Activated CD4-positive, alpha-beta memory T cell treated with anti-CD3 and anti-CD28 coated beads for 36 hours (primary cell): Measurements from ENCODE around the gene EIF1B. TPM values are rescaled to one million over a fixed set of nuclear protein-coding genes. Genes with fewer than 3 reads are reported as not detected.

Experiments used
- CTCF ChIA-PET: fragments of 350-600 bp; sonication (Branson Sonifier 250); formaldehyde crosslinking; loops from one replicate; lab custom pipeline; 2021; ENCODE audit warnings: antibody characterized with exemption, inconsistent platforms; lab: Charles Lee
- POLR2A ChIA-PET: fragments of 350-600 bp; sonication (Branson Sonifier 250); formaldehyde crosslinking; loops from one replicate; lab custom pipeline; 2021; ENCODE audit warnings: antibody characterized with exemption; lab: Charles Lee
- DNase-seq: peaks from one replicate; pipeline ENCODE4 v3.0.0-alpha.2; 2020
- H3K27ac Mint-ChIP-seq: one replicate; pipeline ENCODE4 v1.8.0; 2021; ENCODE audit warnings: mixed read lengths
- H3K27me3 Mint-ChIP-seq: one replicate; pipeline ENCODE4 v1.8.0; 2021; ENCODE audit warnings: mixed read lengths
- H3K36me3 Mint-ChIP-seq: one replicate; pipeline ENCODE4 v1.8.0; 2021; ENCODE audit warnings: mixed read lengths
- H3K4me1 Mint-ChIP-seq: one replicate; pipeline ENCODE4 v1.8.0; 2021; ENCODE audit warnings: low read depth, mixed read lengths
- H3K4me3 Mint-ChIP-seq: one replicate; pipeline ENCODE4 v1.8.0; 2021; ENCODE audit warnings: mild to moderate bottlenecking, mixed read lengths
- H3K9me3 Mint-ChIP-seq: one replicate; pipeline ENCODE4 v1.8.0; 2021; ENCODE audit warnings: mixed read lengths
- intact Hi-C: fragments of 100-400 bp; cut with micrococcal nuclease; formaldehyde crosslinking; loops from one replicate; pipeline ENCODE4 v1.15.1; 2023
- total RNA-seq, 2 experiments: library from RNA; stranded (reverse); gene quantifications; one replicate each; pipeline ENCODE4 v1.2.3, GENCODE V29; 2021

EIF1B gene
- total RNA-seq, 2 experiments from 2014 or later: 48.6 to 51.0 TPM

DNA sequence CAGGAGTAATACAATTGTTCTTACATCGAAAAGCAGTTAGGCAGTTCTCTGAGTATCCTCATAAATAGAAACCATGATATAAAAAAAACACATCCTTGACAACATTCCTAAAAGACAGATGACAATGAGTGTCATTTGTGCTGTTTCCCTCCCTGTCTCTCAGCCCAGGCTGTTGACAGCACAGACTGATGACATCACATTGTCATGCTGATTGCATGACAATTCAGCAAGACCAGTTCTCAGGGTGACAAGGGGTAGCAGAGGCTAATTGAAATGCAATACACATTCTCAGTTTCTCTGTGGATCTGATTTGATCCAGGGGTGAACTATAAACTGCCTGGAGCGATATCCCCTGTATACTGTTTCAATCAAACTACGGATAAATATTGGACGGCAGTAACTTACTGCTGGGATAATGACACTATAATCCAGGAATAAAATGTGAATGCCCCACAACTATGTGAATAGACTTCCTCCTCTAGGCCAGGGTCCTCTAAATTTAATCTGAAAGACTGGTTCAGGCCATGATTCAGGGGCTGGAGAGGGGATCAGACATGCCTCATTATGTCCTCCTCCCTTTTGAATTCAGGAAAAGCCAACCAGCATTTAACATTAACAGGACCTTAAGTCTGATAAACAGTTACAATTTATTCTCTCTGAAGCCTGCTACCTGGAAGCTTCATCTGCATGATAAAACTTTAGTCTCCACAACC is 16.7 kb upstream of the EIF1B start:
- H3K4me3 Mint-ChIP-seq: no peak overlapping the region
- no peak overlapping the region for H3K27ac Mint-ChIP-seq
- CTCF ChIA-PET: no interaction called here
- H3K4me1 Mint-ChIP-seq: no peaks in the 10 kb centered on the region
- intact Hi-C loops: no loop called here
- POLR2A ChIA-PET: no interaction called here
- no peak for DNase-seq
- peaks cover 11% of the 10 kb centered on the region for H3K36me3 Mint-ChIP-seq
- H3K9me3 Mint-ChIP-seq: peaks cover 8% of the 10 kb centered on the region
- H3K27me3 Mint-ChIP-seq: no peaks in the 10 kb centered on the region

DNA sequence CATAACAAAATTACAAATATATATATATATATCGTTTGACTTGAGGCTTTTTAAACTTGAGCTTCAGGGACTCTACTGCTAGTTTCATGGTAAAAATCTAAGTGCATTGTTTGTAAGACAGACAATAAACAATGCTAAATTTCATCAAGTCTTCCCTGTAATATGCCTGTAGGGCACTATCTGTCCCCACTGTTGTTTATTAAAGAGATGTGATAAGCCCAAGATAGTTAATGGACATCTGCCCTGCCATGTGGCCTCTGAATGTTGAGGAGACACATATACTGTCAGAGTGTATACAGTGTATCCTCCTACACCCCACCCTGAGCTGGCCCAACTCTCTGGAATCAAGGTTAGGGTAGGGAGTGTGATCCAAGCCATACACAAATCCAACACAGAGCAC is 15.1 kb upstream of the EIF1B start:
- Mint-ChIP-seq H3K4me1 (no peaks in the 10 kb centered on the region), H3K9me3 (peaks cover 8% of the 10 kb centered on the region), H3K27me3 (no peaks in the 10 kb centered on the region), H3K36me3 (peaks cover 14% of the 10 kb centered on the region), H3K27ac (no peak overlapping the region), H3K4me3 (no peak overlapping the region)
- POLR2A ChIA-PET: no interaction called here
- intact Hi-C loops: no loop called here
- DNase-seq: no peak
- CTCF ChIA-PET: no interaction called here

DNA sequence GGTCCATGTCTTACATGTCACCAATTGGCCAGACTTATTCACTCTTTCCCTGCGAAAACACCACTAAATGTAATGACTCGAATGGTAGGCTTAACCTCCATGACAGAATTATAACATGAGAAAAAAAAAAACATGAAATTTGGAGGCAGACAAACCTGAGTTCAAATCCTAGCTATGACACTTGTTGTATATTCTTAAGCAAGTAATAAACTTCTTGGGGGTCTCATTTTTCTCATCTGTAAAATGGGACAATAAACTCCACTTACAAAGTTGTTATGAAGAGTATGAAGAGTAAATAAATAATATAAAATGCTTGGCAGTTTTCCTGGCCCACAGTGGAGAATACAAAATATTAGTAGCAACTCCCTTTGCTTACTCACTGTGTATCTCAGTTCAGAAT is 11.4 kb upstream of the EIF1B start:
- Mint-ChIP-seq H3K4me3 (no peak overlapping the region), H3K27me3 (no peaks in the 10 kb centered on the region), H3K27ac (no peak overlapping the region), H3K4me1 (no peaks in the 10 kb centered on the region), H3K9me3 (no peaks in the 10 kb centered on the region), H3K36me3 (peaks cover 8% of the 10 kb centered on the region)
- DNase-seq: no peak
- CTCF ChIA-PET: interaction anchor here (0.6 to 2.2 kb wide), 2 partner anchors 11 to 105 kb away, joined by 5 to 8 read pairs; partner anchors contain the start of gene EIF1B
- POLR2A ChIA-PET: no interaction called here
- intact Hi-C loops: no loop called here

DNA sequence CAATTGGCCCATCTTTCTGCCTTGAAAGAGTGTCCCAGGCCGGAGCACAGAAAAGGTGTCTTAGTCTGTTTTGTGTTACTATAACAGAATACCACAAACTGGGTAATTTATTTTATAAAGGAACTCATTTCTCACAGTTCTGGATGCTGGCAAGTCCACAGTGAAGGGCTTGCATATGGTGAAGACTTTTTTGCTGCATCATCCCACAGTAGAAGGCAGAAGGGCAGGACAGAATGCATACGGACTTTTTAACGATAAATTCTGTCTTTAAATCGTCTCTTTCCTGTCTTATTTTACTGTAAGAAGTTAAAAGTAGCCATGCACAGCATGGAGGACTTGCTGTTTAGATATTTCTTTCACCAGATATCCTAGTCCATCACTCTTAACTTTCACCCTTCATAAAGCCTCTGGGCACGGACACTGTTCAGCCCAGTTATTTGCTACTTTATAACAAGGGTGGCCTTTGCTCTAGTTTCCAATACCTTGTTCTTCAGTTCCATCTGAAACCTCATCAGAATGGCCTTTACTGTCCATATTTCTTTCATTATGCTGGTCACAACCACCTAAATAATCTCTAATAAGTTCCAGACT is 10.3 kb upstream of the EIF1B start:
- H3K4me1 Mint-ChIP-seq: no peaks in the 10 kb centered on the region
- H3K4me3 Mint-ChIP-seq: no peak overlapping the region
- H3K27me3 Mint-ChIP-seq: no peaks in the 10 kb centered on the region
- POLR2A ChIA-PET: no interaction called here
- intact Hi-C loops: no loop called here
- H3K27ac Mint-ChIP-seq: no peak overlapping the region
- no peaks in the 10 kb centered on the region for H3K9me3 Mint-ChIP-seq
- H3K36me3 Mint-ChIP-seq: peaks cover 8% of the 10 kb centered on the region
- no peak for DNase-seq
- CTCF ChIA-PET: no interaction called here

DNA sequence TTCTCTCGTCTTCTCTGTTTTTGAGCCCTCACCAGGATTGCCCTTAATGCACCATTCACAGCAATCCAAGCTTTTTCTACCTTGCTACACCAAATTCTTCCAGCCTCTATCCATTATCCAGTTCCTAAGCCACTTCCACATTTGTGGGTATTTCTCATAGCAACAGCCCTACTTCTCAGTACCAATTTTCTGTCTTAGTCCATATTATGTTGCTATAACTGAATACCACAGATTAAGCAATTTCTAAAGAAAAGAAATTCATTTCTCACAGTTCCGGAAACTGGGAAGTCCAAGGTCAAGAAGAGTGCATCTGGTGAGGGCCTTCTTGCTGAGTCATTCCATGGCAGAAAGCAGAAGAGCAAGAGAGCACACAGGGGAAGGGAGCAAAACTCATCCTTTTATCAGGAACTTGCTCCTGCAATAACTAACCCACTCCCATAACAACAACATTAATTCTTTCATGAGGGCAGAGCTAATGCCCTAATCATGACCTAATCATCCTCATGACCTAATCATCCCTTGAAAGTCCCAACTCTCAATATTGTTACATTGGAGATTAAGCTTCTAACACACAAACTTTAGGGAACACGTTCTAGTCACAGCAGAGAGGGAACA is 9.7 kb upstream of the EIF1B start:
- POLR2A ChIA-PET: no interaction called here
- peaks cover 5% of the 10 kb centered on the region for H3K36me3 Mint-ChIP-seq
- H3K27me3 Mint-ChIP-seq: no peaks in the 10 kb centered on the region
- CTCF ChIA-PET: interaction anchor here (1.6 kb wide), 1 partner anchor 17 kb away, joined by 5 read pairs; no protein-coding TSS in a partner anchor
- no peak overlapping the region for H3K27ac Mint-ChIP-seq
- DNase-seq: no peak
- no peaks in the 10 kb centered on the region for H3K4me1 Mint-ChIP-seq
- no peak overlapping the region for H3K4me3 Mint-ChIP-seq
- intact Hi-C loops: no loop called here
- H3K9me3 Mint-ChIP-seq: no peaks in the 10 kb centered on the region

DNA sequence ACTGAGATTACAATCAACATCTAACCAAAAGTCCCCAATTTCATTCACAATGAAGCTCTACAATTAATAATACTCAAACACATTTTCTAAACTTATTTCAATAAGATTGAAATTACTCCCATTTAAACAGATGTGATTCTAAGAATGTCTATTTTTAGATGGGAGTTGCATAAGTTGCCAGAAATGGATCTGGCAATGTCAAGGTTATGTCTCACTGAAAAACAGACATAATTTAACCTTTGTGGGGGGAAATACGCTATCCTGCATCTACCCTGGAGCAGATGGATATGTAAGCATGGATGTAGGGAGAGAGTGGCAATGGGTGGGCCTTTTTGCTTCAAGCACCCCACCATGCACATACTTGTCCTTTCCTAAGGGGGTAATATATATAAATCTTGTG is 6.7 kb upstream of the EIF1B start:
- no peaks in the 10 kb centered on the region for H3K4me1 Mint-ChIP-seq
- ChIA-PET CTCF (no interaction called here), POLR2A (no interaction called here)
- no peaks in the 10 kb centered on the region for H3K27me3 Mint-ChIP-seq
- intact Hi-C loops: no loop called here
- H3K27ac Mint-ChIP-seq: no peak overlapping the region
- no peak for DNase-seq
- H3K36me3 Mint-ChIP-seq: peaks cover 4% of the 10 kb centered on the region
- no peaks in the 10 kb centered on the region for H3K9me3 Mint-ChIP-seq
- no peak overlapping the region for H3K4me3 Mint-ChIP-seq

DNA sequence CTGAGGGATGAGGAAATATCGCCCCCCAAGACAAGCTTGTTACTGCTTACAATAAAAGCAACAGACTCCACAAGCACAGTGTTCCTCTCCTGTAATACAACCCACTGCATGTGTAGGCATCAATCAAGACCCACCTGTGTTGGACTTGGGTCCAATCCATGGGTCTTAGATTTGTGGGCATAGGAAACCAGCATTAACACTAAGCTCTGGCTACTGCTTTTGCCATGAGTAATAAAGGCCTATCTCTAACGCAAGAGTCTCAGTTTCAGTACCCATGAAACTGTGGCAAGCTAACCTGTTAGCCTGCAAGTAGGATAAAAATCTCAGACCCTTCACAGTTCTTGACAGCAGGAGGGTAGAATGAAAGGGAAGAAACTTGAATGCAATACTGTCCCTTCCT is 5.2 kb upstream of the EIF1B start:
- H3K9me3 Mint-ChIP-seq: no peaks in the 10 kb centered on the region
- H3K4me3 Mint-ChIP-seq: no peak overlapping the region
- DNase-seq: no peak
- no peak overlapping the region for H3K27ac Mint-ChIP-seq
- H3K27me3 Mint-ChIP-seq: no peaks in the 10 kb centered on the region
- H3K4me1 Mint-ChIP-seq: peaks cover 6% of the 10 kb centered on the region
- H3K36me3 Mint-ChIP-seq: peaks cover 2% of the 10 kb centered on the region
- intact Hi-C loops: no loop called here
- CTCF ChIA-PET: interaction anchor here (1.3 to 1.4 kb wide), 2 partner anchors 13 to 113 kb away, joined by 3 to 12 read pairs; no protein-coding TSS in a partner anchor
- POLR2A ChIA-PET: no interaction called here

- intact Hi-C loops: loop anchor here (5.0 kb wide), 2 partner anchors 1254 to 1656 kb away; partner anchors contain the start of genes SCN11A, ULK4 and WDR48
- POLR2A ChIA-PET: no interaction called here
- H3K27ac Mint-ChIP-seq: no peak overlapping the region
These were observed 3.2 kb upstream of the EIF1B start for GRCh38 chr3:40306336-40306735.

GRCh38 chr3:40307176-40307575 is 2.3 kb upstream of the EIF1B start:
- ChIA-PET CTCF (interaction anchor here (2.8 to 3.5 kb wide), 2 partner anchors 10 to 115 kb away, joined by 24 to 26 read pairs; no protein-coding TSS in a partner anchor), POLR2A (no interaction called here)
- Mint-ChIP-seq H3K36me3 (peaks cover 15% of the 10 kb centered on the region), H3K9me3 (no peaks in the 10 kb centered on the region), H3K4me1 (peaks cover 20% of the 10 kb centered on the region), H3K27ac (no peak overlapping the region), H3K4me3 (no peak overlapping the region), H3K27me3 (no peaks in the 10 kb centered on the region)
- intact Hi-C loops: loop anchor here (5.0 kb wide), 2 partner anchors 1255 to 1655 kb away; partner anchors contain the start of genes SCN11A, ULK4 and WDR48
- DNase-seq: no peak

More at GRCh38 chr3:40306336-40306735, 3.2 kb upstream of the EIF1B start:
- DNase-seq: no peak
- H3K4me1 Mint-ChIP-seq: peaks cover 12% of the 10 kb centered on the region
- H3K4me3 Mint-ChIP-seq: no peak overlapping the region
- H3K36me3 Mint-ChIP-seq: peaks cover 15% of the 10 kb centered on the region
- no peaks in the 10 kb centered on the region for H3K27me3 Mint-ChIP-seq
- H3K9me3 Mint-ChIP-seq: no peaks in the 10 kb centered on the region
- CTCF ChIA-PET: interaction anchor here (3.5 kb wide), 1 partner anchor 114 kb away, joined by 26 read pairs; no protein-coding TSS in a partner anchor

DNA sequence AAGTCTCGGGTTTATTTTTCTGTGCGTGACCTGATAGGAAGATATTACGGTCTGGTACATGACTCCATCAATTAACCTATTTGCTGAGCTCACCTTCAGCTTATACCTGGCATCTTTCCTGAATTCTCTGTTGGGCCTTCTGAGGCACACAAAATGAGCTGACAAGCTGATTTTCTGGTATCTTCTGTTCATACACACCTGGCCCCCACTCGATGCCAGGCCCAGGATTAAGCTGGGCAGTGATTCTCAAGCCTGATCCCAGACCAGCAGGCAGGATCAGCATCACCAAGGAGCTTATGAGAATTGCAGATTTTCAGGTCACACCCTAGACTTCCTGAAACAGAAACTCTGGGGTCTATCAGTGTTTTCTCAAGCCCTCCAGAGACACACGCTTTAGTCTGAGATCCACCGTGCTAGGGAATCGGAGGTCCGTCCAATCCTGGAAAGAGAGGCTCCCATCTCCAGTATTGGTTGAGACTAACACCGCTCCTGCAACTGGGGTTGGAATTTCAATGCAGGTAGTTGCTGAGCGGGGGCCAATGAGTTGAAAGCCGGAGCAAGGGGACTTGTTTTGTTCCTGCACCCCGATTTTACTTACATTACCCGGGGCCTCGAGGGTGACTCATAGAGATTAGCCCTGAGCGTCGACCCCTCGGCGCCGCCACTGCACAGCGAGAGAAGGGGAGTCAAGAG is 636 bp upstream of the EIF1B start:
- Mint-ChIP-seq H3K27me3 (no peaks in the 10 kb centered on the region), H3K27ac (peak overlapping the region; percentile 97), H3K36me3 (peaks cover 26% of the 10 kb centered on the region), H3K4me1 (peaks cover 23% of the 10 kb centered on the region), H3K9me3 (no peaks in the 10 kb centered on the region), H3K4me3 (peak overlapping the region; percentile 96)
- ChIA-PET CTCF (interaction anchor here (0.6 to 3.5 kb wide), 12 partner anchors 8 to 169 kb away, joined by 3 to 26 read pairs (median 4); partner anchors contain the start of gene RPL14), POLR2A (interaction anchor here (0.6 to 1.0 kb wide), 3 partner anchors 13 to 898 kb away, joined by 3 to 6 read pairs (median 3); no protein-coding TSS in a partner anchor)
- no peak for DNase-seq
- intact Hi-C loops: loop anchor here (1.0 to 5.0 kb wide), 9 partner anchors 28 to 1704 kb away; partner anchors contain the start of genes RPL14, RPSA, SCN11A and ULK4

DNA sequence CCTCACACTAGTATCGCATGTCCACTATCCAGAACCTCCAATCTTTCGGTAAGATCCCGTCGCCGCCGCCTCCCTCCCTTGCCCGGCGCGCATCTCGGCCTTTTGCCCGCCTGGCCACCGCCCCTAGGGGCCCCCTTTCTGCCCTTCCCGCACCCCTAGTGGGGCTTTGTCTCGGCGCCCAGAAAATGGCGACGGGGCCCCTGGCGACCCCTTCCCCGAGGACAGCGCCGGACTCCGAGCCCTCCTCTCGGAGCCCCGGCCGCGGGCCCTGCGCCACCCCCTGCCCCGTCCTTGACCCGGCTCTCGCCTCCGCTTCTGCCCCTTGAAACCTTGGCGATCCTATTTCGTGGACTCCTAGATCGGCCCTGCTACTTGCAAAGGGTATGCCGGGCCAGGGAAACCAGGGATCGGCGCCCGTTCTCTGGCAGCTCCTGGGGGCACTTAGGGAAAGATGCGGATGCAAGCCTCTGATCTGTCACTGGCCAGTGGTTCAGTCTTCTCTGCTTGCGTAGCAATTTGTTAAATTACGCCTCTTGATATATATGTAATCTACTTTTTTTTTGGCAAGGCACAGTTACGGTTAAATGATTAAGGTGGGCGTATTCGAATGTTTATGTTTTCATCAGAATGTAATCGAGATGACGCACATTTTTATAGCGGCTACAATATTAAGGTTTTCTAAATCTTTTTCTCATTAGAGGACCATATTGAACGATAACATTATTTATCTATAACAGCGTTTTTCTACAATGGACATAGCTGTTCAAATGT is 603 bp downstream of the EIF1B start:
- peak overlapping the region; percentile 97 for H3K27ac Mint-ChIP-seq
- ChIA-PET CTCF (interaction anchor here (1.0 to 3.5 kb wide), 4 partner anchors 118 to 168 kb away, joined by 3 to 26 read pairs (median 4); no protein-coding TSS in a partner anchor), POLR2A (interaction anchor here (0.7 to 0.9 kb wide), 2 partner anchors 147 to 272 kb away, joined by 3 to 7 read pairs; partner anchors contain the start of gene RPL14)
- H3K4me3 Mint-ChIP-seq: peak overlapping the region; percentile 96
- no peaks in the 10 kb centered on the region for H3K9me3 Mint-ChIP-seq
- peak; percentile 45 for DNase-seq
- peaks cover 23% of the 10 kb centered on the region for H3K4me1 Mint-ChIP-seq
- H3K36me3 Mint-ChIP-seq: peaks cover 27% of the 10 kb centered on the region
- no peaks in the 10 kb centered on the region for H3K27me3 Mint-ChIP-seq
- intact Hi-C loops: loop anchor here (1.0 to 10.0 kb wide), 11 partner anchors 27 to 1703 kb away; partner anchors contain the start of genes CTNNB1, RPL14, RPSA and SCN11A
